Putamen (tissue), 1 donor: Measurements from ENCODE around the gene MORN2.

Source experiments
- DNase-seq: peaks from one replicate; pipeline ENCODE4 v3.0.0-alpha.2; 2016; ENCODE audit warnings: low spot score

MORN2 gene

GRCh38 chr2:38875576-38876367 lies at the start of gene MORN2, which contains the start of gene DHX57:
TSS of gene MORN2 (plus strand) at chr2:38875976.
TSS of gene DHX57 (minus strand) at chr2:38875934. CDS start at chr2:38868405, 7,529 bp downstream.
- DNase-seq, result peak; percentile 82

- DNase-seq, result peak; percentile 68
Measured at GRCh38 chr2:38827539-38828145, 48.1 kb upstream of the MORN2 start.

- no peak for DNase-seq
Measured at GRCh38 chr2:38828460-38828859, 47.3 kb upstream of the MORN2 start.

- DNase-seq, result no peak
Measured at GRCh38 chr2:38829971-38830370, 45.8 kb upstream of the MORN2 start.

- no peak for DNase-seq
Measured at GRCh38 chr2:38830526-38831159, 45.1 kb upstream of the MORN2 start.

GRCh38 chr2:38835015-38835601 lies 40.7 kb upstream of the MORN2 start:
- DNase-seq, result no peak

GRCh38 chr2:38835990-38836389 lies 39.8 kb upstream of the MORN2 start:
- DNase-seq, result peak; percentile 2

GRCh38 chr2:38836791-38837190 lies 39.0 kb upstream of the MORN2 start:
- no peak for DNase-seq

- no peak for DNase-seq
Measured at GRCh38 chr2:38850045-38850444, 25.7 kb upstream of the MORN2 start.

- DNase-seq, result no peak
Measured at GRCh38 chr2:38856165-38856564, 19.6 kb upstream of the MORN2 start.

- no peak for DNase-seq
Measured at GRCh38 chr2:38862476-38862875, 13.3 kb upstream of the MORN2 start.

GRCh38 chr2:38863061-38863695 lies 12.6 kb upstream of the MORN2 start:
- no peak for DNase-seq

- no peak for DNase-seq
Measured at GRCh38 chr2:38866773-38867443, 8.9 kb upstream of the MORN2 start.

GRCh38 chr2:38871432-38871831 lies 4.3 kb upstream of the MORN2 start:
- no peak for DNase-seq

GRCh38 chr2:38873763-38874162 lies 2.0 kb upstream of the MORN2 start:
- DNase-seq, result no peak

GRCh38 chr2:38875227-38875575 lies 575 bp upstream of the MORN2 start:
- peak; percentile 1 for DNase-seq

GRCh38 chr2:38876407-38876806 lies 631 bp downstream of the MORN2 start:
- no peak for DNase-seq

- DNase-seq, result no peak
Measured at GRCh38 chr2:38886063-38886462, 10.3 kb downstream of the MORN2 start.

GRCh38 chr2:38887347-38887746 lies 11.6 kb downstream of the MORN2 start:
- no peak for DNase-seq

GRCh38 chr2:38887902-38888554 lies 12.3 kb downstream of the MORN2 start:
- DNase-seq, result no peak

- no peak for DNase-seq
Measured at GRCh38 chr2:38889045-38889444, 13.3 kb downstream of the MORN2 start.
